ENCODE data around the gene ELK4. TPM values are rescaled to one million over a fixed set of nuclear protein-coding genes. Genes with fewer than 3 reads are reported as not detected.

ELK4 gene
- total RNA-seq, 4 donors from 2014 or later: 13.2 to 27.7 (median 16.0) TPM

DNA sequence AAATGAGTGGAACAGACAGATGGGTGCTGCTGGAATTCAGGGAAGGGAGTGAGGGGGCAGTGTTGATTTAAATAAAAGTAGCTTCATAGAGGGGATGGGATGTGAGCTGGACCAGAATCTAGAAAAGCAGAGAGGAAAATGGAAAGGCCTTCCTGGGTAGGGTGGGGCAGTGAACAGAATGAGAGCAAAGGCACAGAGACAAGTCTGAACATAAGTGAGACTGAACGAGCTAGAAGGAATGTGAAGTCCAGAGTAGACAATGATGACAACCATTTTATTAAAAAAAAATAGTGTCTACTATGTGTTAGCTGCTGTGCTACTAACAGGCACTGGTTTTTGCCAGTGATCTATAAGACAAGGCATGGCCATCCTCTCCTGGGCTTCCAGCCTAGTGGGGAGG, 36.0 kb downstream of the ELK4 start:
- TF ChIP-seq POLR2A (IDR thresholded peaks at IDR 0.05): no peak
- TF ChIP-seq, protein P1, sequence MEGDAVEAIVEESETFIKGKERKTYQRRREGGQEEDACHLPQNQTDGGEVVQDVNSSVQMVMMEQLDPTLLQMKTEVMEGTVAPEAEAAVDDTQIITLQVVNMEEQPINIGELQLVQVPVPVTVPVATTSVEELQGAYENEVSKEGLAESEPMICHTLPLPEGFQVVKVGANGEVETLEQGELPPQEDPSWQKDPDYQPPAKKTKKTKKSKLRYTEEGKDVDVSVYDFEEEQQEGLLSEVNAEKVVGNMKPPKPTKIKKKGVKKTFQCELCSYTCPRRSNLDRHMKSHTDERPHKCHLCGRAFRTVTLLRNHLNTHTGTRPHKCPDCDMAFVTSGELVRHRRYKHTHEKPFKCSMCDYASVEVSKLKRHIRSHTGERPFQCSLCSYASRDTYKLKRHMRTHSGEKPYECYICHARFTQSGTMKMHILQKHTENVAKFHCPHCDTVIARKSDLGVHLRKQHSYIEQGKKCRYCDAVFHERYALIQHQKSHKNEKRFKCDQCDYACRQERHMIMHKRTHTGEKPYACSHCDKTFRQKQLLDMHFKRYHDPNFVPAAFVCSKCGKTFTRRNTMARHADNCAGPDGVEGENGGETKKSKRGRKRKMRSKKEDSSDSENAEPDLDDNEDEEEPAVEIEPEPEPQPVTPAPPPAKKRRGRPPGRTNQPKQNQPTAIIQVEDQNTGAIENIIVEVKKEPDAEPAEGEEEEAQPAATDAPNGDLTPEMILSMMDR (IDR thresholded peaks at IDR 0.05): no peak
- WGBS, 2 donors: 36 to 53% methylated on average over 1 of the region's 1 CpG
- DNase-seq: no peak
- intact Hi-C loops (cut with DNase I): no loop called here
- Histone ChIP-seq H3K9me3 (no peaks in the 10 kb centered on the region), H3K36me3 (no peaks in the 10 kb centered on the region), H3K4me1 (peaks cover 18 to 78% (median 38%) of the 10 kb centered on the region in 3 donors), H3K27me3 (no peaks in the 10 kb centered on the region), H3K4me3 (no peak overlapping the region), H3K27ac (peak overlapping the region in 2 of 4 donors; percentile 21 to 61)

DNA sequence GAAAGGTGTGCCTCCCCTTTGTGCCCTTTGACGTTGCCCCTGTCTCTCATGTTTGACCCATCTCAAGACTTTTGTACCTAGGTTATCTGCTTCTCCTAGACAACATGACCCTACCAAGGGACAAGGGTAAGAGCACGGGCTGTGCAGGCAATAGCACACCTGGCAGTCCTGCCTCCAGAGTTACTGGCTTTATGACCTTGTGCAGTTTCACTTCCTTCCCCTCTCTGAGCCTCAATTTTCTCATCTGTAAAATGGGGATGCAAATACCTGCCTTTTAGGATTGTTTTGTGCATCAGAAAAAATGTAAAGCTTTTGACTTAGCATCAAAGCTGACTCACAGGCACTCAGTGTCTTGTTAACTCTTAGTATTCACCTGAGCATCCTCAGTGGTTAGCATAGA, 36.4 kb downstream of the ELK4 start:
- H3K4me3 ChIP-seq: no peak overlapping the region
- WGBS, 2 donors: 62 to 73% methylated on average over 2 of the region's 2 CpGs
- H3K27ac ChIP-seq: peak overlapping the region in 1 of 4 donors; percentile 21
- H3K36me3 ChIP-seq: no peaks in the 10 kb centered on the region
- no peak for TF ChIP-seq POLR2A (IDR thresholded peaks at IDR 0.05)
- intact Hi-C loops (cut with DNase I): no loop called here
- no peaks in the 10 kb centered on the region for H3K9me3 ChIP-seq
- no peaks in the 10 kb centered on the region for H3K27me3 ChIP-seq
- DNase-seq: no peak
- H3K4me1 ChIP-seq: peaks cover 18 to 74% (median 35%) of the 10 kb centered on the region in 3 donors

DNA sequence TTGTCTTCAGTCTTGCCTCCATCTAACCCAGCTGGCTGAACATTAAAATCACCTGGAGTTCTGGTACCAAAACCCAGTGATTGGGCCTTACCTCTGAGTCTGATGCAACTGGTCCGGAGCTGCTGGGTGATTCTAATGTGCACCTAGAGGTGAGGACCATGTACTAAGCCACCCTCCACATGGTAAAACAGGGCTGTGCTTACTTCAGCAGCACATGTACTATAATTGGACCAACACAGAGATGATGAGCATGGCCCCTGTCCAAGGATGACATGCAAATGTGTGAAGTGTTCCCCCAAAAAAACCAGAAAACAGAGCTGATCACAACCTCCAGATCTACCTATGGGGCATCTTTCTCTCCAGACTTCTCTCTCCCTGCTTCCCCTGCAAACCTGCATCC, 37.0 kb downstream of the ELK4 start:
- Histone ChIP-seq H3K27me3 (no peaks in the 10 kb centered on the region), H3K9me3 (no peaks in the 10 kb centered on the region), H3K36me3 (no peaks in the 10 kb centered on the region), H3K27ac (no peak overlapping the region), H3K4me3 (no peak overlapping the region), H3K4me1 (peaks cover 17 to 68% (median 29%) of the 10 kb centered on the region in 3 donors)
- 100% methylated on average over 1 of the region's 1 CpG for WGBS, 2 donors
- intact Hi-C loops (cut with DNase I): loop anchor here (5.0 kb wide), 2 partner anchors 42 to 62 kb away; no protein-coding TSS in a partner anchor
- no peak for TF ChIP-seq POLR2A (IDR thresholded peaks at IDR 0.05)
- TF ChIP-seq, protein P1 (IDR thresholded peaks at IDR 0.05): no peak
- DNase-seq: no peak

DNA sequence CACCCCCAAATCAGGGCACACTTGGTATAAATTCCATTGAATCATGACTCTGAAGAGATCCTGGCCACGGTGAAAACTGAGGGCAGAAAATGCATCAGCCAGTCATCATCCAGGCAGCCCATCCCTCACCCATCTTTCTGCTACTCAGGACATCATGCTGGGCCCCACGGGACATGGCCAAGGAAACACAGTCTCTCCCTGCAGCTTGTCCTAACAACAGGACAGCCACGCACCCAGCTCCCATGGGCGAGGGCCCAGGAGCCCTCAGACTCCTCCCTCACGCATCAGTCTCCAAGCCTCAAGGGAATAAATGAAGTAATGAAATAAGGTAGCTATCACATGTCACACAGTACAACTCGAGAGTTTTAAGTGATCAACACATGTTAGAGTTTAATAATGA, 37.8 kb downstream of the ELK4 start:
- intact Hi-C loops (cut with DNase I): loop anchor here (5.0 kb wide), 2 partner anchors 43 to 63 kb away; no protein-coding TSS in a partner anchor
- H3K27me3 ChIP-seq: no peaks in the 10 kb centered on the region
- no peak overlapping the region for H3K4me3 ChIP-seq
- no peak for DNase-seq
- no peaks in the 10 kb centered on the region for H3K36me3 ChIP-seq
- TF ChIP-seq POLR2A (IDR thresholded peaks at IDR 0.05): no peak
- TF ChIP-seq, protein P1 (IDR thresholded peaks at IDR 0.05): no peak
- H3K9me3 ChIP-seq: no peaks in the 10 kb centered on the region
- H3K27ac ChIP-seq: peak overlapping the region in 1 of 4 donors; percentile 22
- peaks cover 9 to 59% (median 21%) of the 10 kb centered on the region in 3 donors for H3K4me1 ChIP-seq
- 53 to 64% methylated on average over 3 to 4 of the region's 6 CpGs for whole genome bisulfite sequencing, 2 donors

DNA sequence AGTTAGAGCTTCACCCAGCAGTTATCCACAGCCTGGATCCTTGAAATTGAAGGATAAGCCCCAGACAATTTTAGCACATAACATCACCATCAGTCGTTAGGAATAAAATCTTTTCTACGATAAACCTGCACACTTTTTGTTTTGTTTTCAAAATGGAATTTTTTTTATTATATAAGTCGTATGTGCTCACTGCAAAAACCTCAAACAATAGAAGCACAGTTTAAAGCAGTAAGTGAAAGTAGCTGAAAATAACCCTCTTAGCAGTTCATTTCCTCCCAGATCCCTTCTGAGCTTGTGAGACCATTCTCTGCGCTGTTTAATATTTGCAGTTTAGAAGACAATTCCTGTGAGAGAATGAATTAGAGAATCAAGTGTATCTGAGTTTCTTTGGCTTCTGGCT, 38.3 kb downstream of the ELK4 start:
- no peaks in the 10 kb centered on the region for H3K27me3 ChIP-seq
- H3K4me3 ChIP-seq: no peak overlapping the region
- H3K36me3 ChIP-seq: no peaks in the 10 kb centered on the region
- H3K27ac ChIP-seq: peak overlapping the region in 1 of 4 donors; percentile 22
- H3K4me1 ChIP-seq: peaks cover 6 to 55% (median 16%) of the 10 kb centered on the region in 3 donors
- intact Hi-C loops (cut with DNase I): loop anchor here (5.0 kb wide), 2 partner anchors 44 to 64 kb away; no protein-coding TSS in a partner anchor
- no peaks in the 10 kb centered on the region for H3K9me3 ChIP-seq
- 43 to 49% methylated on average over 4 of the region's 4 CpGs for WGBS, 2 donors
- no peak for DNase-seq
- TF ChIP-seq, protein P1 (IDR thresholded peaks at IDR 0.05): no peak
- no peak for TF ChIP-seq POLR2A (IDR thresholded peaks at IDR 0.05)

Measured in esophagus squamous epithelium (tissue), 5 donors.